ENCODE data around the gene ZNF91.

The ZNF91 gene

DNA sequence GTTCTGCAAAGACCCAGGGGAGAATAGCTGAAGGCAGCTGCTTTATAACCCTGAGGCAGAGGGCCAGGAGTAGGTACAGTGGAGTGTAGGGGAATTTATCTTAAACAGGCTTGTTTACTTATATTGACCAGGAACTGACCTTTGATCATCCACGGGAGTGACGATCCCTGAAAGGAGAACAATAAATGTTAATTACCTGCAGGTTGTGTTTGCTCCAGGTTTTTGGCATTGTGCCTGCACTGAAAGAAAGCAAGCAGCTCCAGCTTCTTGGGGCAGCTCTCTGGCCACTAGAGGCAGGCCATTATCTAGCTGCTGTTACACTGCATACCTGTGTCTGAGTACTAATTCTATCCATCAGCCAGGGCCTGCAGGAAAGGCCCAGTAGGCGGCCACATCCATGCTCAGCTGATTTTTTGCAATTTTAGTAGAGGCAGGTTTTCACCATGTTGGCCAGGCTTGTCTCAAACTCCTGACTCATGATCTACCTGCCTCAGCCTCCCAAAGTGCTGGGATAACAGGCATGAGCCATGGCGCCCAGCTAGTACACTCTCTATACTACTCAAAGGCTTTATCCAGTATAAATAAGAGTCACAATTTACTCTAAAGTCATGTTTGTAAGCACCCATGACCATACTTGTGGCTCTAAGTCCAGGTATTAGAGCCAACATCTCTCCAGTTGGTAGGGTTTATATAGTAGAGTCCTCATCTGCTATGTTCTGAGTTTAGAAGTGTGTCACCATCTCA, 8.5 kb upstream of the ZNF91 start:
- H4K20me1 ChIP-seq (ENCODE audit: insufficient read depth, low read length): no peaks in the 10 kb centered on the region
- H3K9me3 ChIP-seq (ENCODE audit: insufficient read depth, low read length, severe bottlenecking): peaks cover 6% of the 10 kb centered on the region
- DNase-seq (no peak), ATAC-seq (ENCODE audit: insufficient read depth, low read depth) (no peak)
- no peaks in the 10 kb centered on the region for H3K4me1 ChIP-seq (ENCODE audit: insufficient read depth, low read length)
- no peaks in the 10 kb centered on the region for H3K27me3 ChIP-seq (ENCODE audit: insufficient read depth, low read length, poor library complexity)
- H3K36me3 ChIP-seq (ENCODE audit: insufficient read depth, low read length): no peaks in the 10 kb centered on the region
- H2AFZ ChIP-seq (ENCODE audit: low read depth, low read length): no peak overlapping the region
- H3K9ac ChIP-seq (ENCODE audit: low read depth, low read length): no peak overlapping the region
- H3K4me2 ChIP-seq (ENCODE audit: insufficient read depth, low read length): no peak overlapping the region
- no peak overlapping the region for H3K4me3 ChIP-seq (ENCODE audit: low read depth in 1 of 2, low read length in 2 of 2)
- H3K79me2 ChIP-seq (ENCODE audit: insufficient read depth, low read length): no peaks in the 10 kb centered on the region
- TF ChIP-seq, protein P1, sequence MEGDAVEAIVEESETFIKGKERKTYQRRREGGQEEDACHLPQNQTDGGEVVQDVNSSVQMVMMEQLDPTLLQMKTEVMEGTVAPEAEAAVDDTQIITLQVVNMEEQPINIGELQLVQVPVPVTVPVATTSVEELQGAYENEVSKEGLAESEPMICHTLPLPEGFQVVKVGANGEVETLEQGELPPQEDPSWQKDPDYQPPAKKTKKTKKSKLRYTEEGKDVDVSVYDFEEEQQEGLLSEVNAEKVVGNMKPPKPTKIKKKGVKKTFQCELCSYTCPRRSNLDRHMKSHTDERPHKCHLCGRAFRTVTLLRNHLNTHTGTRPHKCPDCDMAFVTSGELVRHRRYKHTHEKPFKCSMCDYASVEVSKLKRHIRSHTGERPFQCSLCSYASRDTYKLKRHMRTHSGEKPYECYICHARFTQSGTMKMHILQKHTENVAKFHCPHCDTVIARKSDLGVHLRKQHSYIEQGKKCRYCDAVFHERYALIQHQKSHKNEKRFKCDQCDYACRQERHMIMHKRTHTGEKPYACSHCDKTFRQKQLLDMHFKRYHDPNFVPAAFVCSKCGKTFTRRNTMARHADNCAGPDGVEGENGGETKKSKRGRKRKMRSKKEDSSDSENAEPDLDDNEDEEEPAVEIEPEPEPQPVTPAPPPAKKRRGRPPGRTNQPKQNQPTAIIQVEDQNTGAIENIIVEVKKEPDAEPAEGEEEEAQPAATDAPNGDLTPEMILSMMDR (IDR thresholded peaks at IDR 0.05; ENCODE audit: borderline replicate concordance, extremely low read depth, low read length, poor library complexity, severe bottlenecking): no peak
- TF ChIP-seq EZH2 (IDR thresholded peaks at IDR 0.05; ENCODE audit: borderline replicate concordance, low read depth, low read length, severe bottlenecking): no peak
- H3K27ac ChIP-seq (ENCODE audit: low read length): no peak overlapping the region

DNA sequence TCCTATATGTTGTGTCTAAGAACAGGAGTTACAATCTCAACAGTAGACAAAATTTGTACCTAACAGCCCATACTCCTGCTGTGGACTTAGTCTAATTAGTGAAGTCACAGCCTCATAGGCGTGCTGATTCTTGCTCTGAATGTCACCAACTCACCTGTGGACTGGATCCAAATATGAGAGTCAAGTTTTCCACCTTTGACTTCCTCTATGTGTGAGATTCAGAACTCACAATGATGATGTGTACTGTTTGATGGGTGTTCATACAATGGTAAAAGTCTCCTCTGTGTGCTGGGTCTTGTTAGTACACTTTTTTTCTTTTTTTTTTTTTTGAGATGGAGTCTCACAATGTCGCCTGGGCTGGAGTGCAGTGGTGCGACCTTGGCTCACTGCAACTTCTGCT, 7.8 kb upstream of the ZNF91 start:
- H3K4me2 ChIP-seq (ENCODE audit: insufficient read depth, low read length): no peak overlapping the region
- TF ChIP-seq, protein P1 (IDR thresholded peaks at IDR 0.05; ENCODE audit: borderline replicate concordance, extremely low read depth, low read length, poor library complexity, severe bottlenecking): no peak
- TF ChIP-seq EZH2 (IDR thresholded peaks at IDR 0.05; ENCODE audit: borderline replicate concordance, low read depth, low read length, severe bottlenecking): no peak
- H3K4me3 ChIP-seq (ENCODE audit: low read depth in 1 of 2, low read length in 2 of 2): no peak overlapping the region
- DNase-seq (no peak), ATAC-seq (ENCODE audit: insufficient read depth, low read depth) (no peak)
- no peaks in the 10 kb centered on the region for H3K79me2 ChIP-seq (ENCODE audit: insufficient read depth, low read length)
- H4K20me1 ChIP-seq (ENCODE audit: insufficient read depth, low read length): no peaks in the 10 kb centered on the region
- no peaks in the 10 kb centered on the region for H3K27me3 ChIP-seq (ENCODE audit: insufficient read depth, low read length, poor library complexity)
- H2AFZ ChIP-seq (ENCODE audit: low read depth, low read length): no peak overlapping the region
- H3K9ac ChIP-seq (ENCODE audit: low read depth, low read length): no peak overlapping the region
- no peaks in the 10 kb centered on the region for H3K4me1 ChIP-seq (ENCODE audit: insufficient read depth, low read length)
- no peaks in the 10 kb centered on the region for H3K36me3 ChIP-seq (ENCODE audit: insufficient read depth, low read length)
- no peak overlapping the region for H3K27ac ChIP-seq (ENCODE audit: low read length)
- peaks cover 5% of the 10 kb centered on the region for H3K9me3 ChIP-seq (ENCODE audit: insufficient read depth, low read length, severe bottlenecking)

DNA sequence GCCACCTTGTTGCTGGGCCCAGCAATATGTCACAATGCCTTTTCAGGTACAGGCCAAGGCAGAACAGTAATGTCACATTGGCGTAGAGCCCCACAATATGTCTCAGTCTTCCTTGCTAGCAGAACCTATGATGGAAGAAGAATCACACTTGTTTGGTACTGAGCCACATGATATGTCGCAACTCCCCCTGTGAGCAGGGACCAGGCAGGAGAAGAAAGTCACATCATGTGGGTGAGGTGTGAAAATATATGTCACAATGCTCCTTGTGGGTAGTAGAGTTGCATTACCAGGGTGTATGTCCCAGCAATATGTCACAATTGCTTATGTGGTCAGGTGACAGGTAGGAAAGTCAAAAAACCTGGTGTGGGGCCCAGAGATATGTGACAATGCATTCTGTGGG, 7.1 kb upstream of the ZNF91 start:
- no peaks in the 10 kb centered on the region for H3K9me3 ChIP-seq (ENCODE audit: insufficient read depth, low read length, severe bottlenecking)
- no peaks in the 10 kb centered on the region for H3K27me3 ChIP-seq (ENCODE audit: insufficient read depth, low read length, poor library complexity)
- H3K27ac ChIP-seq (ENCODE audit: low read length): no peak overlapping the region
- no peak for TF ChIP-seq EZH2 (IDR thresholded peaks at IDR 0.05; ENCODE audit: borderline replicate concordance, low read depth, low read length, severe bottlenecking)
- TF ChIP-seq, protein P1 (IDR thresholded peaks at IDR 0.05; ENCODE audit: borderline replicate concordance, extremely low read depth, low read length, poor library complexity, severe bottlenecking): no peak
- no peaks in the 10 kb centered on the region for H4K20me1 ChIP-seq (ENCODE audit: insufficient read depth, low read length)
- no peaks in the 10 kb centered on the region for H3K4me1 ChIP-seq (ENCODE audit: insufficient read depth, low read length)
- no peak for ATAC-seq (ENCODE audit: insufficient read depth, low read depth)
- no peak overlapping the region for H3K4me2 ChIP-seq (ENCODE audit: insufficient read depth, low read length)
- no peaks in the 10 kb centered on the region for H3K36me3 ChIP-seq (ENCODE audit: insufficient read depth, low read length)
- no peak overlapping the region for H3K9ac ChIP-seq (ENCODE audit: low read depth, low read length)
- DNase-seq: no peak
- H2AFZ ChIP-seq (ENCODE audit: low read depth, low read length): no peak overlapping the region
- H3K4me3 ChIP-seq (ENCODE audit: low read depth in 1 of 2, low read length in 2 of 2): no peak overlapping the region
- H3K79me2 ChIP-seq (ENCODE audit: insufficient read depth, low read length): no peaks in the 10 kb centered on the region

Measured in DND-41 (cell line).